Heart left ventricle (tissue), 13 donors: Measurements from ENCODE around the gene FCHSD1.

Source experiments
- CTCF ChIP-seq, 12 donors: fragments of 200-600 bp; sonication (generic) in 4 of 12; IDR thresholded peaks; one replicate each; pipeline versions ENCODE4 v1.5.0 to v1.8.0; 2018 to 2022; ENCODE audit warnings: antibody characterized with exemption in 12 of 12, mild to moderate bottlenecking in 5 of 12
- POLR2A ChIP-seq, 2 donors: fragments of 450-650 bp; IDR thresholded peaks; one replicate each; pipeline ENCODE4 v1.6.1; 2017; ENCODE audit warnings: antibody characterized with exemption in 2 of 2, mild to moderate bottlenecking in 2 of 2, moderate library complexity in 2 of 2
- donor health status: ischemic (EF 13 %, LVEDD 7.1; RV severe dilation, severe dysfunction).
- donor health status: DM: no; HTN: yes; CAD: no.
- donor health status: DM: no; HTN: no; CAD: no.
- donor health status: ischemic (EF 25% LVEDD 6.9; RV normal size, moderate dysfunction).
- donor health status: ischemic (EF 25% LVEDD 5.7; RV mildly dilated, moderate dysfunction).
- donor health status: ischemic (EF 35%, LVEDD 5.7; RV mildly dilated, moderate dysfunction).
- donor health status: nonischemic (EF 11% LVEDD 7.7; RV severe dilation, severe dysfunction).
- donor health status: DM: yes; HTN: yes; CAD: no.
- donor health status: PGD.
- donor health status: ischemic (EF 29% LVEDD 5.4; RV normal size, mild dysfunction).
- donor health status: nonischemic (EF 23%, LVEDD 6.1; RV moderate dilation, normal function).

DNA sequence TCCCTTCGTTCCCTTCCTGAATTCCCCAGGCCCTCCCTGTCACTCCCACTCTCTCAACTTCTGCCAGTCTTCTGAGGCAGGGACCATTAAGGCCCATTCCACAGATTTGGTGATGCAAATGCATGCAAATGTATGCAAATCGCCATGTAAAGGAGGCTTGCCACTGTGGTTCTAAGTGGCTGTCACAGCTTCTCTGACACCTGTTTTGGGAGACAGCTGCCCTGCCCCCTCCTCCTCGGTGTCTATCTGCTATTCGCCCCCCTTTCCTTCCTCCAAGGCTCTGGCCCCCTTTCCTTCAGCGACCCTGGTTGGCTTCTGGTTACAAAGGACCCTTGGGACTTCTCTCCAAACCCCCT lies 41.3 kb upstream of the FCHSD1 start:
- no peak for TF ChIP-seq CTCF (IDR thresholded peaks at IDR 0.05)
- no peak for TF ChIP-seq POLR2A (IDR thresholded peaks at IDR 0.05)
